Measurements from ENCODE around the gene HS6ST3. TPM values are rescaled to one million over a fixed set of nuclear protein-coding genes. Genes with fewer than 3 reads are reported as not detected.

HS6ST3 gene
- total and polyA plus RNA-seq, 9 of the 15 experiments (the other 6 are each of a cell fraction or from before 2014, with no cell fraction given), result not detected

DNA sequence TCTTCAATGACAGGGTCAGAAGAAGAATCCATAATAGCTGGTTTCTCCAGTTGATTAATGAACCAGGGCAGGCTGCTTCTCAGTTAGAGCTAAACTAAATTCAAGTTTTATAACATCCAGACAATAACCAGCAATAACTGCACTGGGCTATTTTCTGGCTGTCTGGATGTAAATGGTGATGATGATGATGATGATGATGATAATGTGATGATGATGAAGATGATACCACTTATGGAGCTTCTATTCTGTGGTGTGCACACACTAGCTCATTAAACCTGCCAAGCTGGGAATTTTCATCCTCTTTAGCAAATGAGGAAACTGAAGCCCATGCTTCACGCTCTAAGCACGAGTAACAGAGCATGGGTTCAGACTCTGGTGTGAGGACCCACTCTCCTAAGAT, 772.2 kb downstream of the HS6ST3 start:
- Histone ChIP-seq H3K4me1 (replicated peaks in 1 of 2; ENCODE audit: control insufficient read depth in 2 of 2, insufficient read depth in 2 of 2, low read length in 2 of 2) (no peaks in the 10 kb centered on the region), H2AFZ (ENCODE audit: low read depth, low read length) (no peak overlapping the region), H3K27ac (ENCODE audit: extremely low read depth, low read depth, low read length) (no peak overlapping the region), H3K27me3 (ENCODE audit: control insufficient read depth in 2 of 2, insufficient read depth in 2 of 2, low read length in 2 of 2) (no peaks in the 10 kb centered on the region), H3K79me2 (ENCODE audit: control insufficient read depth, insufficient read depth, low read length) (no peaks in the 10 kb centered on the region), H3K9me3 (replicated peaks; ENCODE audit: control insufficient read depth, insufficient read depth, low read depth, low read length) (no peaks in the 10 kb centered on the region), H3K36me3 (ENCODE audit: control insufficient read depth, insufficient read depth, low read length) (no peaks in the 10 kb centered on the region), H3K9ac (ENCODE audit: insufficient read depth in 1 of 2, low read depth in 2 of 2, low read length in 2 of 2) (no peak overlapping the region), H3K4me3 (no peak overlapping the region), H3K9me1 (ENCODE audit: control insufficient read depth, insufficient read depth, low read length) (no peaks in the 10 kb centered on the region), H4K20me1 (replicated peaks; ENCODE audit: control insufficient read depth, insufficient read depth, low read length) (no peaks in the 10 kb centered on the region), H3K4me2 (ENCODE audit: insufficient read depth, low read length) (no peak overlapping the region)
- intact Hi-C loops (cut with micrococcal nuclease), result no loop called here
- BruUV-seq (replicated peaks), result no TSS peak
- TF ChIP-seq, protein P1, sequence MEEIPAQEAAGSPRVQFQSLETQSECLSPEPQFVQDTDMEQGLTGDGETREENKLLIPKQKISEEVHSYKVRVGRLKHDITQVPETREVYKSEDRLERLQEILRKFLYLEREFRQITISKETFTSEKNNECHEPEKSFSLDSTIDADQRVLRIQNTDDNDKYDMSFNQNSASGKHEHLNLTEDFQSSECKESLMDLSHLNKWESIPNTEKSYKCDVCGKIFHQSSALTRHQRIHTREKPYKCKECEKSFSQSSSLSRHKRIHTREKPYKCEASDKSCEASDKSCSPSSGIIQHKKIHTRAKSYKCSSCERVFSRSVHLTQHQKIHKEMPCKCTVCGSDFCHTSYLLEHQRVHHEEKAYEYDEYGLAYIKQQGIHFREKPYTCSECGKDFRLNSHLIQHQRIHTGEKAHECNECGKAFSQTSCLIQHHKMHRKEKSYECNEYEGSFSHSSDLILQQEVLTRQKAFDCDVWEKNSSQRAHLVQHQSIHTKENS (CRISPR knock-in tag; IDR thresholded peaks at IDR 0.05), result no peak
- TF ChIP-seq KAT2B (IDR thresholded peaks at IDR 0.05; ENCODE audit: low read depth, low read length), result no peak
- no peak for TF ChIP-seq MAFF (IDR thresholded peaks at IDR 0.05; ENCODE audit: low read length)
- TF ChIP-seq E2F3 (CRISPR knock-in tag; IDR thresholded peaks at IDR 0.05), result no peak
- no peak for TF ChIP-seq LARP7 (IDR thresholded peaks at IDR 0.05)
- no peak for TF ChIP-seq KLF6 (CRISPR knock-in tag; IDR thresholded peaks at IDR 0.05; ENCODE audit: borderline replicate concordance)
- no peak for TF ChIP-seq ZNF695 (CRISPR knock-in tag; IDR thresholded peaks at IDR 0.05)
- TF ChIP-seq MYC (IDR thresholded peaks at IDR 0.05; ENCODE audit: low read depth, low read length), result no peak
- TF ChIP-seq MYC (CRISPR knock-in tag; IDR thresholded peaks at IDR 0.05; ENCODE audit: borderline replicate concordance, low read depth), result no peak
- TF ChIP-seq SOX6 (IDR thresholded peaks at IDR 0.05), result no peak
- TF ChIP-seq ZNF282 (CRISPR knock-in tag; IDR thresholded peaks at IDR 0.05), result no peak
- TF ChIP-seq ZBTB1 (CRISPR knock-in tag; IDR thresholded peaks at IDR 0.05; ENCODE audit: borderline replicate concordance, low read depth), result no peak
- TF ChIP-seq, protein P2, sequence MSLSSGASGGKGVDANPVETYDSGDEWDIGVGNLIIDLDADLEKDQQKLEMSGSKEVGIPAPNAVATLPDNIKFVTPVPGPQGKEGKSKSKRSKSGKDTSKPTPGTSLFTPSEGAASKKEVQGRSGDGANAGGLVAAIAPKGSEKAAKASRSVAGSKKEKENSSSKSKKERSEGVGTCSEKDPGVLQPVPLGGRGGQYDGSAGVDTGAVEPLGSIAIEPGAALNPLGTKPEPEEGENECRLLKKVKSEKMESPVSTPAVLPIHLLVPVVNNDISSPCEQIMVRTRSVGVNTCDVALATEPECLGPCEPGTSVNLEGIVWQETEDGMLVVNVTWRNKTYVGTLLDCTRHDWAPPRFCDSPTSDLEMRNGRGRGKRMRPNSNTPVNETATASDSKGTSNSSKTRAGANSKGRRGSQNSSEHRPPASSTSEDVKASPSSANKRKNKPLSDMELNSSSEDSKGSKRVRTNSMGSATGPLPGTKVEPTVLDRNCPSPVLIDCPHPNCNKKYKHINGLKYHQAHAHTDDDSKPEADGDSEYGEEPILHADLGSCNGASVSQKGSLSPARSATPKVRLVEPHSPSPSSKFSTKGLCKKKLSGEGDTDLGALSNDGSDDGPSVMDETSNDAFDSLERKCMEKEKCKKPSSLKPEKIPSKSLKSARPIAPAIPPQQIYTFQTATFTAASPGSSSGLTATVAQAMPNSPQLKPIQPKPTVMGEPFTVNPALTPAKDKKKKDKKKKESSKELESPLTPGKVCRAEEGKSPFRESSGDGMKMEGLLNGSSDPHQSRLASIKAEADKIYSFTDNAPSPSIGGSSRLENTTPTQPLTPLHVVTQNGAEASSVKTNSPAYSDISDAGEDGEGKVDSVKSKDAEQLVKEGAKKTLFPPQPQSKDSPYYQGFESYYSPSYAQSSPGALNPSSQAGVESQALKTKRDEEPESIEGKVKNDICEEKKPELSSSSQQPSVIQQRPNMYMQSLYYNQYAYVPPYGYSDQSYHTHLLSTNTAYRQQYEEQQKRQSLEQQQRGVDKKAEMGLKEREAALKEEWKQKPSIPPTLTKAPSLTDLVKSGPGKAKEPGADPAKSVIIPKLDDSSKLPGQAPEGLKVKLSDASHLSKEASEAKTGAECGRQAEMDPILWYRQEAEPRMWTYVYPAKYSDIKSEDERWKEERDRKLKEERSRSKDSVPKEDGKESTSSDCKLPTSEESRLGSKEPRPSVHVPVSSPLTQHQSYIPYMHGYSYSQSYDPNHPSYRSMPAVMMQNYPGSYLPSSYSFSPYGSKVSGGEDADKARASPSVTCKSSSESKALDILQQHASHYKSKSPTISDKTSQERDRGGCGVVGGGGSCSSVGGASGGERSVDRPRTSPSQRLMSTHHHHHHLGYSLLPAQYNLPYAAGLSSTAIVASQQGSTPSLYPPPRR (CRISPR knock-in tag; IDR thresholded peaks at IDR 0.05; ENCODE audit: borderline replicate concordance), result no peak
- TF ChIP-seq, protein P3, sequence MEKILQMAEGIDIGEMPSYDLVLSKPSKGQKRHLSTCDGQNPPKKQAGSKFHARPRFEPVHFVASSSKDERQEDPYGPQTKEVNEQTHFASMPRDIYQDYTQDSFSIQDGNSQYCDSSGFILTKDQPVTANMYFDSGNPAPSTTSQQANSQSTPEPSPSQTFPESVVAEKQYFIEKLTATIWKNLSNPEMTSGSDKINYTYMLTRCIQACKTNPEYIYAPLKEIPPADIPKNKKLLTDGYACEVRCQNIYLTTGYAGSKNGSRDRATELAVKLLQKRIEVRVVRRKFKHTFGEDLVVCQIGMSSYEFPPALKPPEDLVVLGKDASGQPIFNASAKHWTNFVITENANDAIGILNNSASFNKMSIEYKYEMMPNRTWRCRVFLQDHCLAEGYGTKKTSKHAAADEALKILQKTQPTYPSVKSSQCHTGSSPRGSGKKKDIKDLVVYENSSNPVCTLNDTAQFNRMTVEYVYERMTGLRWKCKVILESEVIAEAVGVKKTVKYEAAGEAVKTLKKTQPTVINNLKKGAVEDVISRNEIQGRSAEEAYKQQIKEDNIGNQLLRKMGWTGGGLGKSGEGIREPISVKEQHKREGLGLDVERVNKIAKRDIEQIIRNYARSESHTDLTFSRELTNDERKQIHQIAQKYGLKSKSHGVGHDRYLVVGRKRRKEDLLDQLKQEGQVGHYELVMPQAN (IDR thresholded peaks at IDR 0.05; ENCODE audit: borderline replicate concordance), result no peak
- DNase-seq (ENCODE audit: extremely low read depth in 1 of 4, low spot score in 3 of 4) (no peak), ATAC-seq (no peak), FAIRE-seq (no peak)
- POLR2A ChIA-PET, result no interaction called here
- CTCF ChIA-PET (ENCODE audit: low intra/inter-chr PET ratio), result no interaction called here
- 0% methylated on average over 2 of the region's 2 CpGs for WGBS (ENCODE audit: insufficient coverage, low coverage, missing lambda C conversion rate)
- in situ Hi-C loops (cut with MboI), result no loop called here
